ENCODE results near the gene NEK1. TPM values are rescaled to one million over a fixed set of nuclear protein-coding genes. Genes with fewer than 3 reads are reported as not detected.

The NEK1 gene
- total and polyA plus RNA-seq, 2 of the 8 experiments (the other 6 are each of a cell fraction or from before 2014, with no cell fraction given): 3.9 to 11.7 TPM

- no peak for TF ChIP-seq KDM5A (IDR thresholded peaks at IDR 0.05; ENCODE audit: low read length)
- TF ChIP-seq NRF1 (IDR thresholded peaks at IDR 0.05; ENCODE audit: low read depth, low read length): no peak
- no peak for TF ChIP-seq SIN3A (conservative IDR thresholded peaks at IDR 0.05 in 1 of 2, IDR thresholded peaks at IDR 0.05 in 1 of 2; ENCODE audit: low read depth in 1 of 2, low read length in 2 of 2)
- no peak for TF ChIP-seq SP2 (IDR thresholded peaks at IDR 0.05; ENCODE audit: low read length)
- no peak for TF ChIP-seq RXRA (IDR thresholded peaks at IDR 0.05; ENCODE audit: insufficient read depth, low read depth, low read length)
Observed at GRCh38 chr4:169618286-169618685, 5.9 kb upstream of the NEK1 start (continued).
